H1 (cell line): Measurements from ENCODE around the gene CCDC78. TPM values are rescaled to one million over a fixed set of nuclear protein-coding genes. Genes with fewer than 3 reads are reported as not detected.

ENCODE experiments used
- BCL11A ChIP-seq, 2 experiments: IDR thresholded peaks; one replicate each; pipeline ENCODE4 v1.6.1; 2011; ENCODE audit warnings: low read depth in 2 of 2, low read length in 2 of 2, mild to moderate bottlenecking in 2 of 2
- KDM4A ChIP-seq: IDR thresholded peaks from one replicate; pipeline ENCODE4 v1.7.1; 2012; ENCODE audit warnings: low read depth, mild to moderate bottlenecking, moderate library complexity, low read length, inconsistent platforms; ENCODE audit not compliant: severe bottlenecking
- RXRA ChIP-seq: IDR thresholded peaks from 2 replicates; pipeline ENCODE4 v1.6.1; 2011; ENCODE audit warnings: low read depth, mild to moderate bottlenecking, low read length, moderate library complexity; ENCODE audit not compliant: insufficient read depth
- polyA plus RNA-seq, 7 experiments: library from polyadenylated mRNA; depleted of rRNA in 3 of 7; stranded (reverse) in 5 of 7; unstranded in 2 of 7; fragments of >200 nt in 5 of 7; fragments of 200-250 nt in 2 of 7; gene quantifications; 1 replicate in 5 of 7; 2 replicates in 1 of 7; 4 replicates in 1 of 7; pipeline versions ENCODE4 v1.2.1 to v1.2.3, GENCODE V29; 2011 to 2013; ENCODE audit warnings: missing spikeins in 2 of 7, mixed read lengths in 2 of 7
- total RNA-seq: library from RNA; stranded (reverse); fragmentation: NEBNext Ultra II Directional; extraction: Animal tissue kit (Norgen Biotek cat#: 25700); gene quantifications from 2 replicates; pipeline ENCODE4 v1.2.1, GENCODE V29; 2021
- TF ChIP-seq, protein P1 (sequence below): IDR thresholded peaks from 2 replicates; pipeline ENCODE4 v1.6.1; 2011; ENCODE audit warnings: low read depth, mild to moderate bottlenecking, low read length; ENCODE audit not compliant: insufficient read depth

The CCDC78 gene
- total and polyA plus RNA-seq, 2 of the 8 experiments (the other 6 are each of a cell fraction or from before 2014, with no cell fraction given): 7.1 to 8.5 TPM

DNA sequence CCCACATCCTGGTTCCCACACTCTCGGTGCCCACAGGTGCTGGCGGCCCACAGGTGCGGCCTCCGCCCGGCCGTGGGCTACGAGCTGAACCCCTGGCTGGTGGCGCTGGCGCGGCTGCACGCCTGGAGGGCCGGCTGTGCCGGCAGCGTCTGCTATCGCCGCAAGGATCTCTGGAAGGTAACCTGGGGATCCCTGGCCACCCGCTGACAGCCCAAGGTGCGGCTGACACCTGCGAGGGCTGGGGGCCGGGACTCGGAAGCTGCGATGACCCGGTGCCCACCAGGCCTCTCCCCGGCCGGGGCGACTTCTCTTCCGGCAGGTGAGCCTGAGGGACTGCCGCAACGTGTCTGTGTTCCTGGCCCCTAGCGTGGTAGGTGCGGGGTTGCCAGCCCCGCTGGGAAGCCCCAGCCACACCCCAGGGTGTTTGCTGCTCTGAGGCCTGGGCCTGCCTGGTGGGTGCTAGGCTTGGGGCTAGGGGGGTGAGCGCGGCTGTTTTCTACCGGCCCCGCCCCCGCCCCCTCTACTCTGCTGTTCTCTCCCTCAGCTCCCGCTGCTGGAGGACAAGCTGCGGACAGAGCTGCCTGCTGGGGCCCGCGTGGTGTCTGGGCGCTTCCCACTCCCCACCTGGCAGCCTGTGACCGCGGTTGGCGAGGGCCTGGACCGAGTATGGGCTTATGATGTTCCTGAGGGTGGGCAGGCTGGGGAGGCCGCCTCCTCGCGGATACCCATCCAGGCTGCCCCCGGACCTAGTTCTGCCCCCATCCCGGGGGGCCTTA, 4.3 kb downstream of the CCDC78 start (continued):
- TF ChIP-seq, protein P1, sequence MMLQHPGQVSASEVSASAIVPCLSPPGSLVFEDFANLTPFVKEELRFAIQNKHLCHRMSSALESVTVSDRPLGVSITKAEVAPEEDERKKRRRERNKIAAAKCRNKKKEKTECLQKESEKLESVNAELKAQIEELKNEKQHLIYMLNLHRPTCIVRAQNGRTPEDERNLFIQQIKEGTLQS: no peak
- TF ChIP-seq KDM4A: no peak
- no peak for TF ChIP-seq BCL11A (IDR thresholded peaks at IDR 0.05; ENCODE audit: low read depth in 2 of 2, low read length in 2 of 2)
- no peak for TF ChIP-seq RXRA
- TF ChIP-seq, all 59 proteins: peak for 0
